ENCODE measurements around the gene FADS2.

Gene FADS2

DNA sequence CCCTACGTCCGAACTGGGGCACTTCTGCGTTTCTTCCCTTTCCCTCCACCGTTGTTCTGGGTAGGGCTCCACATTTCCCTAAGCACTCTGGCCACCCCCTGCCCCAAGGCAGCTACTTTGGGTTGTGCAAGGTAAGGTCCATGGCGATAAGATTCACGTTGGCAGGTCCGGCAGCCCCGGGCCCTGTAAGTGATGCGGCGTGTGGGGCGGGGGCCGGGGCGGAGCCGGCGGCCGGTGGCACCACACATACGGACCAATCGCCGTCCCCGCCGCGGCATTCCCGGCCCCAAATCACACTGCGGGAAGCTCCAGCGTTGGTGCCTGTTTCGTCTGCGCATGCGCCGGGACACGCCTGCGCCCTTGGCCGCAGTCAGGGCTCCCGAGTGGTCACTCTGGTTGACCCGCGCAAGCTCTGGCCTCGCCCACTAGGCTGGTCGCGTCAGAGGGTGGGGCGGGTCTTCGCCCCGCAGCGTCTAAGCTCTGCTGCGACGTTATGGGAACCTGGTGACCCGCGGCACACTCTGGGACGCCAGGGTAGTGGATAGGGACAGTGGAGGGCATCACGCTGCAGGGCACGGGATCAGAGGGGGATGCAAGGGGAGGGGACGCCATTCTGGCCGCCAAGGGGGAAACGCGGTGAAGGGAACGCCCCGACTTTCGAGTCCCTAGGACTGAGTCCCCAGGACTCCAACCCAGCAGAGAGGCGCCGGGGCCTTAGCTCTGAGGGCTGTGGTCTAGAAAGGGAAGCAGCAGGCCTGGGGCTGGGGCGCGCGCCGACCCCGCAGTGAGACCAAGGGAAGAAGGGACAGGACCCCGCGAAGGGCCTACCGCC, 12.9 kb upstream of the FADS2 start:
- peak overlapping the region; percentile 77 for H3K4me3 ChIP-seq (ENCODE audit: low read length)
- TF ChIP-seq, protein P1, sequence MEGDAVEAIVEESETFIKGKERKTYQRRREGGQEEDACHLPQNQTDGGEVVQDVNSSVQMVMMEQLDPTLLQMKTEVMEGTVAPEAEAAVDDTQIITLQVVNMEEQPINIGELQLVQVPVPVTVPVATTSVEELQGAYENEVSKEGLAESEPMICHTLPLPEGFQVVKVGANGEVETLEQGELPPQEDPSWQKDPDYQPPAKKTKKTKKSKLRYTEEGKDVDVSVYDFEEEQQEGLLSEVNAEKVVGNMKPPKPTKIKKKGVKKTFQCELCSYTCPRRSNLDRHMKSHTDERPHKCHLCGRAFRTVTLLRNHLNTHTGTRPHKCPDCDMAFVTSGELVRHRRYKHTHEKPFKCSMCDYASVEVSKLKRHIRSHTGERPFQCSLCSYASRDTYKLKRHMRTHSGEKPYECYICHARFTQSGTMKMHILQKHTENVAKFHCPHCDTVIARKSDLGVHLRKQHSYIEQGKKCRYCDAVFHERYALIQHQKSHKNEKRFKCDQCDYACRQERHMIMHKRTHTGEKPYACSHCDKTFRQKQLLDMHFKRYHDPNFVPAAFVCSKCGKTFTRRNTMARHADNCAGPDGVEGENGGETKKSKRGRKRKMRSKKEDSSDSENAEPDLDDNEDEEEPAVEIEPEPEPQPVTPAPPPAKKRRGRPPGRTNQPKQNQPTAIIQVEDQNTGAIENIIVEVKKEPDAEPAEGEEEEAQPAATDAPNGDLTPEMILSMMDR (conservative IDR thresholded peaks at IDR 0.05; ENCODE audit: low read depth, low read length): no peak
- peak; percentile 88 for DNase-seq (ENCODE audit: low read depth)

DNA sequence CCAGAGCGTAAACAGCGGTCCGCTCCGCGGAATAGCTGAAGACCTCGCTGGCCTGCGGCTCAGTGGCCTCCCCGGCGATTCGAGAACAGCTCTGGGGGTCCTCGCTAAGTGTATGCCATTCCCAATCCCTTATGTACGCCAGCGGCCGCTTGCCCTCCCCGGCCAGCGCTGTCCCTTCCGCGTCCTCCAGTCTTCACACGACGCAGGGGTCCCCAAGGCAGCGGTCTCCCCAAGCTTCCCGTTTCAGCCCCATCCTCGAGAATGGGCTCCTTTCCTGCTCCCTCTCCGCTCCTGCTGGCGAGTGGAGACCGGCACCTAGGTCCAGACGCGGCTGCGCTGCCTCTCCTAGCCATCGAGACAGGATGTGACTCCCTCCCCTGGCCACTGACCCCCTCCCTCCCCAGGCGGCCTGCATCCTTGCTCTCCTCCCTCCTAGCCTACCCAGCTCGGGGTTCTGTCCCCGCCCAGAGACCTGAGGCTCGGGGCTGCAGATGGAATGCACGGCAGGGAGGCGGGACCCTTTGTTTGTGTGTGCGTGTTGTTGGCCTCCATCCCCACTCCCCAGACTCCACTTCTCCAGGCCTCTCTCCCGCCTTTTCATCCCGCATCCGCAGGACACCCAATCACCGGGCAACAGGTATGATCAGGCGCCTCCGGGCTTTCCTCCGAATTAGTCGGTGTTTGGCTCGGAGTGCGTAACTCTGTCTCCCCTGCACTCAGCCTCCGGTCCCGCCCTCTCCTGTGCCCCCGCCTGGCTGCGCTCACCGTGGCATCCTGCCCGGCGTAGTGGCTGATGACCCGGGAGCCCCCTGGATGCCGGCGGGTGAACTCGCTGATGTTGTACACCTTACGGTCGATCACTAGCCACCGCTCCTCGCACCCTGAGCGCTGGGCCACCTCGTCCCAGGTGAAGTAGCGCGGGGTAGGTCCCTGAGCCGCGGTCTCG, 12.0 kb upstream of the FADS2 start:
- TF ChIP-seq, protein P1 (conservative IDR thresholded peaks at IDR 0.05; ENCODE audit: low read depth, low read length): peak; percentile 20
- H3K4me3 ChIP-seq (ENCODE audit: low read length): peak overlapping the region; percentile 77
- DNase-seq (ENCODE audit: low read depth): peak; percentile 59

DNA sequence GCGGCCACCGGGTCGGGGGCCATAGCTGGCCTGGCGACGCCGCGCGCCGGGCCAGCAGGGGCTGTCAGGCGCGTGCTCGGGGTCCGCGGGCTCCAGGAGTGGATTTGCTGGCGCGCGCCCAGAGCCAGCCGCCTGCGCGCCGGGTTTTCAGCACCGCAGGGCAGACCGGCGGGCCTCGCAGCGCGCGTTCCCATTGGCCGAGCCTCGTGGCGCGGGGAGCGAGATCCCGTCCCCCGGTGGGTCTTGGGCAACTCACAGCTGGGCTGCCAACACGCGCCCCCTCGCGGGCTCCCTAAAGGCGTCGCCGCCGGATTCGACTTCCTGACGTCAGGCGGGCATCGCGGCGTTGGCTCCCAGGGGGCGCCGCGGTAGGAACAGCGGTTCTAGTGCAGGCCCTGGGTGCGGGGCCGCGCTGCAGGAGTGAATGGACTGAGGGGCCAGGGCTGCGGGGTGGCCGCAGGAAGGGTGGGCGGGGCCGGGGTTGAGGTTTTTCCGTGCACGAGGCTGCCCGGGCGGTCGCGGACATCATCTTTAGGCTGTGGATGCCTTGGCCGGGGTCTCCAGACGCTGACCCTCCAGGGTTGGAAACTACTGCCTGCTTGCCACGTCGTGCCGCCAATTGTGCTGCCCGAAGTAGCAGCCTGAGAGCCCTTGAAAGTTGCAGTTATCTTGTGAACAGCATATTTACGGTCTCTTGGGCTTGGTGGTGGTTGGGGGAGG, 11.2 kb upstream of the FADS2 start, which contains the start of gene FADS1:
Gene FADS1, minus strand, starts transcription at position 268 of the 720 bp plus-strand sequence. Its CDS starts 74 bp downstream, at position 194.
- peak within 1 kb of the TSS; percentile 77 for H3K4me3 ChIP-seq (ENCODE audit: low read length)
- TF ChIP-seq, protein P1 (conservative IDR thresholded peaks at IDR 0.05; ENCODE audit: low read depth, low read length): peak; percentile 63
- peak; percentile 87 for DNase-seq (ENCODE audit: low read depth)

DNA sequence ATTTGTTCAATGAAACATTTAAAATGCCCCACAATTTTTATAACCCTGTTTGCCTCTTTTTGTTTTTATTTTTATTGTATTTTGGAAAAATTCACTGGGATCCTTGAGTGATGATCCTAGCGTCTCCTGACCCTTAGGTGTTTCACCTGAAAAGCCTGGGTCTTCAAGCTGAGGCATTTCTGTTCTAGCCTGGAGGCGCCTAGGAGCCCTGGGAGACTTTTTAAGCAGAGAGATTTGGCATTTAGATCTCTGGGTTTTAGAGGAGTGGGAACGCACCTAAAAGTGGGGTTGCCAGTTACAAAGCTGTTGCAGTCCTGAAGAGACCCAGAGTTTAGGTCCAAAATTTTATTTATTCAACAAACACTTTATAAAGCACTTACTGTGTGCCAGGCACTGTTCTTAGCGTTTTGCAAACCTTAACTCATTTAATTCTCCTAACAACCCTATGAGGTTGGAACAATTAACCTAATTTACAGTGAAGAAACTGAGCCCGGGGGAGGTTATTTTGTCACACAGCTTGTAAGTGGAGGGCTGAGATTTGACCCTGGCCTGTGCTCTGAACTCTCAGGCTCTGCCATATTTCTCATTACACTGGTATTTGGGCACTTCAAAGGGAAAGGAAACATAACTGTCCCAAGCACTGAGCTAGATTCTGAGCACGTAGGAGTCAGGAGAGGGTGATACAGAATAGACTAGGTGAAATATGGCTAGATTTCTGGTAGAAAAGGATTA, 10.5 kb upstream of the FADS2 start:
- H3K4me3 ChIP-seq (ENCODE audit: low read length): peak overlapping the region; percentile 77
- TF ChIP-seq, protein P1 (conservative IDR thresholded peaks at IDR 0.05; ENCODE audit: low read depth, low read length): no peak
- DNase-seq (ENCODE audit: low read depth): no peak

DNA sequence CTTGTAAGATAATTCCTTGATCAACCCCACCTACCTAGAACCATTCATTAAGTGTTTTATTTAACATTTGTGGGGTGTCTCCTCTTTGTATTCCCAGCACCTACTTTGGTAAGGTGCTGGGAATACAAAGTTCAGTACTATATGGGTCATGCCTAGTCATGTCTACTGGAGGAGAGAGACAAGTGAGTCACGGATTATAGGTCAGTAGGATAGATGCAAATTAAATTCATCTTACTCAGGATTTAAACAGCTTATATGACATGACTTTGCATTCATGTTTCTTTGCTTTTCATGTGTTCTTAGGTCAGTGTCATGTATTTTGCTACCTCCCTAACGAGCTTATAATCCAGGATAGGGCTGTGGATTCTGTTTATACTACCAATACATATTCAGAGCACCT, 7.9 kb upstream of the FADS2 start:
- peak; percentile 54 for DNase-seq (ENCODE audit: low read depth)
- TF ChIP-seq, protein P1 (conservative IDR thresholded peaks at IDR 0.05; ENCODE audit: low read depth, low read length): no peak
- no peak overlapping the region for H3K4me3 ChIP-seq (ENCODE audit: low read length)

DNA sequence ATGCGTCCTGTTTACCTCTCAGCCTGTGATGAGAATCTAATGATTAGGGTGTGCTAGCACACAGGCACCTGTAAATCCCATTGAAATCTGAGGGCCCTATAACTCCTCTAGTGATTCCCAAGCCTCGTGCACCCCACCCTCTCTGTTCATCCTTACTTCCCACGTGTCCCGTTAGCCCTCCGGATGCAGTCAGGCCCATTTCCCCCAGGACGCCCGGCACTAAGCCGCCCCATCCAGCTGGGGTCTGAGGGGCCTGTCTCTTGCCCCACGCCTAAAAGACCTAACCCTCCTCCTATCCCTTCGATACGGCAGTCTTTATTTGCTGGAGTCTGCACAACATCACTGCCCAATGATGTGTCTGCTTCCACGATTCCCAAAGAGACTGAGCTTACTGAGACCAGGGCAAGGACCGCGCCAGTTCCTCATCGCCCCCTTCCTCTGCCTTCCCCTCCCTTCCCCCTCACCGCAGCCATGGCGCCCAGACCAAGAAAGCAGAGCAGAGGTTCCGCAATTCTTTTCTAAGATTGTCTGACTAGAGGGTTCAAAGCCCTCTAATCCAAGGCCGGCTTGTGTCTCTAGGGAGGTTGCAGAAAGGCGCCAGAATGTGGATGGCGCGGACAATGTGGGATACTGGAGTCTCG, 1.1 kb upstream of the FADS2 start:
- no peak for DNase-seq (ENCODE audit: low read depth)
- TF ChIP-seq, protein P1 (conservative IDR thresholded peaks at IDR 0.05; ENCODE audit: low read depth, low read length): no peak
- H3K4me3 ChIP-seq (ENCODE audit: low read length): peak overlapping the region; percentile 93
